Fibroblast of lung (primary cell): ENCODE results near the gene USP13.

Experiments
- EZH2 ChIP-seq: IDR thresholded peaks from 2 replicates; pipeline ENCODE4 v1.5.1; 2012; ENCODE audit warnings: low read length, control low read depth, mild to moderate bottlenecking; ENCODE audit errors: missing control alignments
- TF ChIP-seq, protein P1 (sequence below), 2 donors: IDR thresholded peaks in 1 of 2; conservative IDR thresholded peaks in 1 of 2; 1 replicate in 1 of 2; 2 replicates in 1 of 2; pipeline ENCODE4 v1.5.1; 2011 to 2012; ENCODE audit warnings: low read length in 2 of 2, control low read depth in 1 of 2, inconsistent platforms in 1 of 2, low read depth in 1 of 2, mild to moderate bottlenecking in 1 of 2

GRCh38 chr3:179833294-179833693 lies 180.5 kb downstream of the USP13 start:
- TF ChIP-seq, protein P1, sequence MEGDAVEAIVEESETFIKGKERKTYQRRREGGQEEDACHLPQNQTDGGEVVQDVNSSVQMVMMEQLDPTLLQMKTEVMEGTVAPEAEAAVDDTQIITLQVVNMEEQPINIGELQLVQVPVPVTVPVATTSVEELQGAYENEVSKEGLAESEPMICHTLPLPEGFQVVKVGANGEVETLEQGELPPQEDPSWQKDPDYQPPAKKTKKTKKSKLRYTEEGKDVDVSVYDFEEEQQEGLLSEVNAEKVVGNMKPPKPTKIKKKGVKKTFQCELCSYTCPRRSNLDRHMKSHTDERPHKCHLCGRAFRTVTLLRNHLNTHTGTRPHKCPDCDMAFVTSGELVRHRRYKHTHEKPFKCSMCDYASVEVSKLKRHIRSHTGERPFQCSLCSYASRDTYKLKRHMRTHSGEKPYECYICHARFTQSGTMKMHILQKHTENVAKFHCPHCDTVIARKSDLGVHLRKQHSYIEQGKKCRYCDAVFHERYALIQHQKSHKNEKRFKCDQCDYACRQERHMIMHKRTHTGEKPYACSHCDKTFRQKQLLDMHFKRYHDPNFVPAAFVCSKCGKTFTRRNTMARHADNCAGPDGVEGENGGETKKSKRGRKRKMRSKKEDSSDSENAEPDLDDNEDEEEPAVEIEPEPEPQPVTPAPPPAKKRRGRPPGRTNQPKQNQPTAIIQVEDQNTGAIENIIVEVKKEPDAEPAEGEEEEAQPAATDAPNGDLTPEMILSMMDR (conservative IDR thresholded peaks at IDR 0.05 in 1 of 2, IDR thresholded peaks at IDR 0.05 in 1 of 2; ENCODE audit: low read depth in 1 of 2, low read length in 2 of 2) = no peak
- no peak for TF ChIP-seq EZH2
